RCC 7860 (cell line): ENCODE results near the gene PTGDR2.
"Not testable (repeated sequence)": the region's sequence is repeated elsewhere in the genome, so short reads cannot be mapped to it uniquely, and the experiment has no call there.

Experiments used
- DNase-seq: peaks from one replicate; pipeline ENCODE4 v3.0.0-alpha.2; 2015; ENCODE audit warnings: low spot score
- FAIRE-seq: peaks from 2 replicates; lab custom pipeline; 2012; peaks lifted over from hg19 to GRCh38; lab: Jason Lieb, UNC

Gene PTGDR2

DNA sequence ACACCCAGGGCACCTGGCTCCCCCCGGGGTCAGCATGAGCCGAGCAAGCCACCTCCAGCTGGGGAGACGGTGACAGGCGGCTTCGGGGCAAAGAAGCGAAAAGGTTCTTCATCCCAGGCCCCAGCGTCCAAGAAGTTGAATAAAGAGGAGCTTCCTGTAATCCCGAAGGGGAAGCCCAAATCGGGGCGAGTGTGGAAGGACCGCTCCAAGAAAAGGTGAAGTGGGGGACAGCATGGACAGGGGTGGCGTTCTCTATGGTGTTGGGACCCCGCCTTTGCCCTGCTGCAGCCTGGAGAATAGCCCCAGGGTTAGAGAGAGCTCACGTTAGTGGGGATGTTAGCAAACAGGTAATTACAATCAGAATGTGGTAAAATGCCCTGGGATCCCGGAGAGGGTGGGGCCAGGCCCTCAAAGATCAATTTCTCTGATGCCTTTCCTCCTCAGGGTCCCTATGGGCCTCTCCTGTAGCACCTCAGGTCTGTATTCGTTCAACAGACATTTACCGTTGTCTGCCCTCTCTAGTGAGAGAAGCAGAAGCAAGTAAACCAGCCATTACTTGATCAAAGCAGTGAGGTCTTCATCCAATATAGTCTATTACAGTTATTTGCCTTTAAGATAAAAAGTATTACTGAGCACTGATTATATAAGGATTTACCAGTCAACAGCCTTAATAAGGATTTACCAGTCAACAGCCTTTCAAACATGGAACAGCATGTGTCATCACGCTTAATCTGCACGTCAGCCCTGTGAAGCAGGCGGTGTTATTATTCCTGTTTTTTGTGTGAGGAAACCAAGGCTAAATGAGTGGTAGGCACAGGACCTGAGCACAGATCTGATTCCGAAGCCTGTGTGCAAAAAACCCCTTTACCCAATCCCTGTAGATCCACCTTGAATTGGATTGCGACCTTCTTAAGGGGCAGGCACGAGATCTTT is 12.8 kb downstream of the PTGDR2 start:
- no peak for FAIRE-seq
- DNase-seq = no peak

GRCh38 chr11:60841797-60842667 is 13.7 kb downstream of the PTGDR2 start, which contains the start of gene CCDC86:
Gene CCDC86, plus strand, starts transcription at chr11:60842113. Its CDS starts 12 bp downstream, at chr11:60842125.
- DNase-seq (peak; percentile 81), FAIRE-seq (no peak)

DNA sequence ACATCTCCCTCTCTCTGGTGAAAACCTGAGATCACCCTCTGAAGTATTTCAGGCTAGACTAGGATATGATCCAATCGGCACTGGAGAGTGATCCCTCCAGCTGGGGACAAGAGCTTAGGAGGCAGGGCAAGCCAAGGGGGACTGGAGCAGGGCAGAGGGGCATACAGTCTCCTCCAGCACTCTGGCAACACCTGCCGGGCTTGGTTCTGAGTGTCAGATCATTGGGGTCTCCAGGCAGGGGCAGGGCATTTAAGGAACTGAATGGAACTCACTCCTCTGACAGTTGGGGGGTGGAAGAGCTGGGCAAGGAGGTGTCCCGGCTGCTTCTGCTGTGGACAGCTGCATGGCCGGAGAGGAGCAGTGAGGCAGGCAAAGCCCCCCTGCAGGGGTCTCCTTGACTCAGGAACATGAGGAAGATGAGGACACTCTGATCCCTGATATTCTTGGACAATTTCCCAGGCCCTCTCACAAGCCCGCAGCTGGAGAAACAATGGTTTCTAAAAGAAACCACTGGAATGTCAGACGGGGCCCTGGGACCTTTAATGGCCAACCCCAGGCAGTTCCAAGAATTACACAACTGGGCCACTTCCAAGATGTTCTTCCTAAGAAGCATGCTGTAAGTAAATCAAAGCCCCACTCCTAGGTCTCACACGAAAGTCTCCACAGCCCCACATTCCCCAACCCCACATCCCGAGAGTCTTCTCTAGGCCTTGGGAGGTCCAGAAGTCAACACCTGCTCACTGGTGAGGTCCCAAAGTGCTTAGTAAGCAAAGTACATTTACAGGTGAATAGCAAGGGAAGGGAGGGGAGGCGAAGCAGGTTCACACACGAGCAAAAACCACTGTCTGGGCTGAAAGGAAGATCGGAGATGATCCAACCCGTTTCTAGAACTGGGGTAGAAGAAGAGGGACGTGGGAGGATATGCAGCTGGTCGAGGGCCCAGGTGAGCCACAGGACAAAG is 15.0 kb downstream of the PTGDR2 start:
- FAIRE-seq = no peak
- peak; percentile 9 for DNase-seq

DNA sequence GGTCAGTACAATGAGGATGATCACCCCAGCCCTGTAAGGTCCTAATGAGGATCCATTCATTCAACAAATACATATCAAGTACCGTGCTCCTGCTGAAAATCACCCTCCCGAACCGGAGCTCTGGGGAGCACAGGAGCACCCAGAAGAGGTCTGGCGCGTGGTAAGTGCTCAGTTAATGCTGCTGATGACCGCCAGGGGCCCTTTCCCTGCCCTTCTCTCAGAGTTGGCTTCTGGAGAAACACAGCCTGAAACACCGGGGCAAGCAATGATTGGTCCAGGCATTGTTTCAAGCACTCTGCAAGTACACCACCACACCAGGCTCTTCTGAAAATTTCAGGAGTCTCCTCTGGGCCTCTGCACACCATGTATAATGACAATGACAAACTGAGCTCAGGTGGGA is 17.6 kb downstream of the PTGDR2 start:
- DNase-seq (no peak), FAIRE-seq (no peak)

DNA sequence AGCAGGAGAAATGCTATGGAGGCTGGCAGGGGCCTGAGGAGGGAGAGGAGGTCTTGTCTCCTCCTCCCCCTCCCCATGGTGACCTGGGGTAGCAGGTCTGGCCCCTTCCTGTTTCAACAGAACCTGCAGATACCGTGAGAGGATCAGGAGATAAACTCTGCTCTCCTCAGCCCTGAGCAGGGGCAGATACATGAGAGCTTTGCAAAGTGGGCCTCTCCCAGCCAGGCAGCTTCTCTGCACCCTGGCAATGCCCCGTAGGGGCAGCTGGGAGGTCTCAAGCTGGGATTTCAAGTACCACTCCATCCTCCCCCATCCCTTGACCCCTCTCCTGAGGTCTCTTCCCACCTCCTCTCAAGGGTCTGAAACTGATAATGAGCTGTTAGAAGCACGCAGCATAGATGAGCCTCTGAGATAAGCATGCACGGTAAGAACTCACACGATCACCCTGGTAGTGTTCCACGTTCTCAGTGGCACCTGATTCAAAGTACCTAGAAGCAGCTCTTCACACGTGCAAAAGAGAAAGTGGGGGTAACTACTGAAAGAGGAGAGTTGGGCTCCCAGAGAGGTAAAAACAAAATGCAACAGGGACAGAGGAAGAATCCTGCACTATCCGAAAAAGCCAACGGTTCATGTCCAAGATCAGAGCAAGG is 18.8 kb downstream of the PTGDR2 start:
- FAIRE-seq (no peak), DNase-seq (no peak)

DNA sequence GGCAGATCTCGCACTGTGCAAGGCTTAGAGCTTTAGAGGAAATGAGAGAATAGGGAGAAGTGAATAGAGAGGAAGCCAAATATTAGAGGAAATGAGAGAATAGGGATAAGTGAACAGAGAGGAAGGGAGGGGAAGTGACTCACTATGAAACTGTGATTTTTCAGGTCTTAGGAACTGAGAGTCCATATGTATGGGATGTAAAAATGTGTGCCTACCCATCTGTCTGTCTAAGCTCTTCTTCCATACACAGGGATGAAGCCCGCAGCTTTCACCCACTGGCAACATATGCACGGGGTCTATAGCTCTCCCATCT is 20.3 kb downstream of the PTGDR2 start:
- FAIRE-seq (no peak), DNase-seq (no peak)

- DNase-seq (no peak), FAIRE-seq (no peak)
Observed at GRCh38 chr11:60834742-60835533, 20.8 kb downstream of the PTGDR2 start.

DNA sequence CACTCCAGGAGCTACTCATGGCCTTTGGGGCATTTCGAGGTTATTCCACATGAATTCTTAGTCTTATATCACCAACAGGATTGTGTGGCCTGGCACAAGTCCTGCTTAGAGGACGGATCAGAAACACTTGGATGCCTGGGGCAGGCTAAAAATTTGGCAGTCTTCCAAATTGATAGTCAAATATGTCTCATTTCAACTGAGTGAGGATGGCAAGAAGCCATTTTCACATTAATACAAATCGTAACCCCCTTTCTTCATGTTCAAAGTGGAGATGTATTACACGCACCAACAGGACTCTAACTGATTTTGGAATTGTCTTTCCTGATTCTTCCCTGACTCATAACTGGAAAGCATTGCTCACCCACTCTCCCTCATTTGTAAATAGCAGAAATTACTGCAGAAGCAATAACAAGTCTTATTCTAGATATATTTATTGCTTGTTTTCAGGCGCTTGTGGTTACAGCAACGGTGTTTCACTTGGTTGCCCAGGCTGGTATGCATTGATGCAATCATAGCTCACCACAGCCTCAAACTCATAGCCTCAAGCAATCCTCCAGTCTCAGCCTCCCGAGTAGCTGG is 24.2 kb downstream of the PTGDR2 start:
- peak; percentile 28 for DNase-seq
- FAIRE-seq = no peak

GRCh38 chr11:60831143-60831500 is 24.6 kb downstream of the PTGDR2 start:
- DNase-seq (peak; percentile 57), FAIRE-seq (no peak)

DNA sequence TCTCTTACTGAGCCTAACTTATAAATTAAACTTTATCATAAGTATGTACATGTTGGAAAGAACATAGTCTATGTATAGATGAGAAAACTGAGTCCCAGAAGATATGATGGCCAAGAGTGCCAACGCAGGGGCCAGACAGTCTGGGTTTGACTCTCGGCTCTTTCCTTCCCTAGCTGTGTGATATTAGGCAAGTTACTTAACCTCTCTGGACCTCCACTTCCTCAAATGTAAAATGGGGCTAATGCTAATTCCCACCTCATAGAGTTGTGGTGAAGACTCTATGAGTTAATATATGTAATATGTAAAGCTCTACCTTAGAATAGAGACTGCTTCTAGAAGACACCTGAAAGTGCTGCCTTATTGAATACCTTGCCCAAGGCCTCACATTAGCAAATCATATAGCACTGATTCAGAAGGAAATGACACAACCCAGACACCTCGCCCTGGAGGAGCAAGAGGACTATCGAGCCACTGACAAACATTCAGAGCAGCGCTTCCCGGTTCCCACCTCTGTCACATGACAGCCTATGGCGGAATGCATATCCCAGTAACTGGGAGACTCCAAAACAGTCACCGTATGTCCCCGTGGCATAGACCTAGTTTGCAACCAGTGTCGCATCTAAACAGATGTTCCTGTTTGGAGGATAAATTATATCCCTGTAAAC is 25.1 kb downstream of the PTGDR2 start:
- no peak for FAIRE-seq
- DNase-seq = no peak

- no peak for DNase-seq
- FAIRE-seq = no peak
Observed at GRCh38 chr11:60825790-60826189, 30.0 kb downstream of the PTGDR2 start.

GRCh38 chr11:60825118-60825517 is 30.6 kb downstream of the PTGDR2 start:
- DNase-seq (no peak), FAIRE-seq (no peak)

DNA sequence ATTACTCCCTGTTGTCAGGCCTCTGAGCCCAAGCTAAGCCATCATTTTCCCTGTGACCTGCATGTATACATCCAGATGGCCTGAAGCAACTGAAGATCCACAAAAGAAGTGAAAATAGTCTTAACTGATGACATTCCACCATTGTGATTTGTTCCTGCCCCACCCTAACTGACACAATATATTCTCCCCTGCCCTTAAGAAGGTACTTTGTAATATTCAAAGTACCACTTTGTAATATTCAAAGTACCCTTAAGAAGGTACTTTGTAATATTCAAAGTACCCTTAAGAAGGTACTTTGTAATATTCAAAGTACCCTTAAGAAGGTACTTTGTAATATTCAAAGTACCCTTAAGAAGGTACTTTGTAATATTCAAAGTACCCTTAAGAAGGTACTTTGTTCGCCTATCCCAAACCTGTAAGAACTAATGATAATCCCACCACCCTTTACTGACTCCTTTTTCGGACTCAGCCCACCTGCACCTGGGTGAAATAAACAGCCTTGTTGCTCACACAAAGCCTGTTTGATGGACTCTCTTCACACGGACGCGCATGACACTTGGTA is 31.9 kb downstream of the PTGDR2 start:
- FAIRE-seq, DNase-seq: not testable (repeated sequence)

DNA sequence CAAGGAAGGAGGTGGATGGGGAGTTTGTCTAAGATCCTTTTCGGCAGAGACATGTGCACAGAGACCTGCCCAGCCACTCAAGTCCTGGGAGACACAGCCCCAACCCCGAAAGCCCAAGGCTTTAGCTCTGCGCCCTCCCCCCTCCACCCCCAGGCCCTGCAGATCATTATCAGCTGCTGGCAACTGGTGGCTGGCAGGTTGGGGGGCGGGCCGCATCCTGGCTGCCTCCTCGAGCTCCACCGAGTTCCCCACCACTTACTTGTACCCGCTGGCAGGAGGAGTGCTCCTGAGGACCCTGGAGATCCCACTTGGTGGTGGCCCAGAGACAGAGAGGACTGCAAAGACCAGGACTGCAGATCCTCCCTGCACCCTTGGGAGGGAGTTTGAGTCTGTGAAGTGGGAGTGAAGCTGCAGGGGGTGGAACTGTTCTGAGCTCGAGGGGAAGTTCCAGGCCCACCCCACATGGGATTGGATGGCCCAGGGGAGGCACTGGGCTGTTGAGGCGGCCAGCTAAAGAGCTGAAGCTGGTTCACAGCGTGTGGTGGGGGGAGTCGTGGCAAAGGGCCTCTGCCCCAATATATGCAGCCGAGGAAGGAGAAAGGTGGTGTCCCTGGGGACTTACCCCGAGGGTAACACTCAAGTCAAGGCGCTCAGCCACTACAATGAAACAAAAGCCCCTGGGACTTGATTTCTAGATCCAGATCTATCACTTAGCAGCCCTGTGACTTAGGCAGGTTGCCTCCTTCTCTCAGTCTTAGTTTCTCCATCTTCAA is 33.7 kb downstream of the PTGDR2 start:
- DNase-seq (no peak), FAIRE-seq (no peak)

DNA sequence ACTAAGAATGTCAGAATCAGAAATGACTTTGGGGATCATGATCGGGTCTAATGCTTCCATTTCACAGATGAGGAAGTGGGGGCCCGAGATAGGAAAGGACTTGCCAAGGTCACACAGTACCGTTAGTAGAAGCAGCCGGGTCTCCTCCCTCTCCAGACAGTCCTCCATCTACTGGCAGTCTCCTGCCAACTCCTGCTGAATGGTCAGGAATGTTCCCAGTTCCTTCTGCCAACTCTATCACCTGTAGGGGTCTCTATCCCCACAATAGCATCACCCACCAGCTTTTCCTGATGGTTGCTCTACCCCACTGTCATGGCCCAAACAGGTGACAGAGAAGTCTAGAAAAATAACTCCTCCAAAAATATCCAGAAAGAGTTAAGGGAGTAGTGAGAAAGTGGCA is 37.7 kb downstream of the PTGDR2 start:
- FAIRE-seq = no peak
- DNase-seq = no peak

DNA sequence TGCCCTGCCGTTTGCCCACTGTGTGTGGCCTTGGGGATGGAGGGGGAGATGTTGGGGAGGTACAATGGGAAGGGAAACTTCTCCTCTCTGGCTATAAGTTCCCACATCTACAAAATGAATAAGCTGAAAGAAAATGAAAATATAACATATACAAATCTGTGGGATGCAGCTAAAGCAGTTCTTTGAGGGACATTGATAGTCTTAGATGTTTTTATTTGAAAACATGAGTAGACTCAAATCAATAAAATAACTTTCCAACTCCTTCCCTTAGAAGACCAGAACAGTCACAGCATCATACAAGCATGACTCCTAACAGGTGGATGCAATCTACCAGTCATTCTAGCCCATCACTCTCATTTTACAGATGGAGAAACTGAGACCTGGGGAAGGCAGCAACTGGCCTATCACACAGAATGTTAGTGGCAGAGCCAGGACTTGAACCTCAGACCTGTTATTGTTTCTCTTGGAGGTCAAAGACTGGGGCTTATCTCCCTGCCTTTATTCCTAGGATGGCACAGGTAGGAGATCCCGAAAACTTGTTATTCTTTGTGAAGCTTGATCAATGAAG is 39.1 kb downstream of the PTGDR2 start:
- DNase-seq = no peak
- FAIRE-seq = no peak

GRCh38 chr11:60814112-60814511 is 41.6 kb downstream of the PTGDR2 start:
- DNase-seq = no peak
- no peak for FAIRE-seq
